Osteoblast (primary cell): ENCODE results near the gene SDF2. TPM values are rescaled to one million over a fixed set of nuclear protein-coding genes. Genes with fewer than 3 reads are reported as not detected.

Experiments
- DNase-seq: peaks from one replicate; pipeline ENCODE4 v3.0.0; 2011; ENCODE audit warnings: low spot score, mixed read lengths; ENCODE audit not compliant: insufficient read length; ENCODE audit errors: missing footprints
- H2AFZ ChIP-seq: 2 replicates; pipeline ENCODE4 v1.6.0; 2011; ENCODE audit warnings: mild to moderate bottlenecking, low read length
- H3K27ac ChIP-seq: 2 replicates; pipeline ENCODE4 v1.5.1; 2011; ENCODE audit warnings: mild to moderate bottlenecking, low read depth, low read length, moderate library complexity
- H3K27me3 ChIP-seq: 2 replicates; pipeline ENCODE4 v1.6.0; 2012; ENCODE audit warnings: mild to moderate bottlenecking, control low read depth, inconsistent platforms, low read length, moderate library complexity; ENCODE audit not compliant: insufficient read depth
- H3K36me3 ChIP-seq: 2 replicates; pipeline ENCODE4 v1.5.1; 2011; ENCODE audit warnings: mild to moderate bottlenecking, low read length, control low read depth, moderate library complexity; ENCODE audit not compliant: insufficient read depth
- H3K4me1 ChIP-seq: 2 replicates; pipeline ENCODE4 v1.5.1; 2011; ENCODE audit warnings: mild to moderate bottlenecking, low read length, control low read depth, moderate library complexity; ENCODE audit not compliant: insufficient read depth
- H3K4me2 ChIP-seq: 2 replicates; pipeline ENCODE4 v1.6.0; 2011; ENCODE audit warnings: mild to moderate bottlenecking, low read length; ENCODE audit not compliant: insufficient read depth
- H3K4me3 ChIP-seq: fragments of 200-600 bp; sonication (generic); 3 replicates; pipeline ENCODE4 v1.5.1; 2012; ENCODE audit warnings: mild to moderate bottlenecking, low read length, inconsistent platforms; ENCODE audit not compliant: insufficient read depth
- H3K79me2 ChIP-seq: 2 replicates; pipeline ENCODE4 v1.6.0; 2012; ENCODE audit warnings: mild to moderate bottlenecking, low read length, control low read depth, inconsistent platforms; ENCODE audit not compliant: insufficient read depth
- H3K9me3 ChIP-seq: 2 replicates; pipeline ENCODE4 v1.5.1; 2011; ENCODE audit warnings: low read depth, low read length, control low read depth
- H4K20me1 ChIP-seq: 2 replicates; pipeline ENCODE4 v1.6.0; 2012; ENCODE audit warnings: mild to moderate bottlenecking, low read length, control low read depth; ENCODE audit not compliant: insufficient read depth
- total RNA-seq: library from RNA; depleted of rRNA; stranded (reverse); fragments of >200 nt; gene quantifications from 2 replicates; pipeline ENCODE4 v1.2.3, GENCODE V29; 2012
- TF ChIP-seq, protein P1 (sequence below): IDR thresholded peaks from 2 replicates; pipeline ENCODE4 v1.5.1; 2011; ENCODE audit warnings: mild to moderate bottlenecking, low read depth, low read length, moderate library complexity; ENCODE audit errors: extremely low read depth

Gene SDF2
- total RNA-seq, 1 donor = 40.9 TPM

DNA sequence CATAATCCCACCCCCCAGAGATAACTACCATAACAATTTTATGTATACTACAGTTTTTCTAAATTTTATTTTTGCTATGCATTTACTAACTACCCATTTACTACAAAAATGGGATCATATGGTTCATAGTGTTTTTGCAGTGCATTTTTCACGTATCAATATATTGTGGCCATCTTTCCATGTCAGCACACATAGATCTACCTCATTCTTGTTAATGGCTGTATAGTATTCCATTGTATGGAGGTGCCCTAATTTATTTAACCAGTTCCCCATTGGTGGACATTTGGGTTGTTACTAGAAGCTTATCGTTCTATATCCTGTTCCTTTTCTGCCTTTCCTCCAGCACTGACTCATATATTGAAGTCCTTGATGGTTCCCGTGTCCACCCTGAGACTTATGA is 27.3 kb upstream of the SDF2 start:
- Histone ChIP-seq H2AFZ (no peak overlapping the region), H3K36me3 (peaks cover 84% of the 10 kb centered on the region), H3K79me2 (no peaks in the 10 kb centered on the region), H3K4me3 (no peak overlapping the region), H3K4me1 (no peaks in the 10 kb centered on the region), H3K4me2 (no peak overlapping the region), H3K27me3 (no peaks in the 10 kb centered on the region), H3K27ac (no peak overlapping the region), H3K9me3 (no peaks in the 10 kb centered on the region), H4K20me1 (peaks cover 2% of the 10 kb centered on the region)
- TF ChIP-seq, protein P1, sequence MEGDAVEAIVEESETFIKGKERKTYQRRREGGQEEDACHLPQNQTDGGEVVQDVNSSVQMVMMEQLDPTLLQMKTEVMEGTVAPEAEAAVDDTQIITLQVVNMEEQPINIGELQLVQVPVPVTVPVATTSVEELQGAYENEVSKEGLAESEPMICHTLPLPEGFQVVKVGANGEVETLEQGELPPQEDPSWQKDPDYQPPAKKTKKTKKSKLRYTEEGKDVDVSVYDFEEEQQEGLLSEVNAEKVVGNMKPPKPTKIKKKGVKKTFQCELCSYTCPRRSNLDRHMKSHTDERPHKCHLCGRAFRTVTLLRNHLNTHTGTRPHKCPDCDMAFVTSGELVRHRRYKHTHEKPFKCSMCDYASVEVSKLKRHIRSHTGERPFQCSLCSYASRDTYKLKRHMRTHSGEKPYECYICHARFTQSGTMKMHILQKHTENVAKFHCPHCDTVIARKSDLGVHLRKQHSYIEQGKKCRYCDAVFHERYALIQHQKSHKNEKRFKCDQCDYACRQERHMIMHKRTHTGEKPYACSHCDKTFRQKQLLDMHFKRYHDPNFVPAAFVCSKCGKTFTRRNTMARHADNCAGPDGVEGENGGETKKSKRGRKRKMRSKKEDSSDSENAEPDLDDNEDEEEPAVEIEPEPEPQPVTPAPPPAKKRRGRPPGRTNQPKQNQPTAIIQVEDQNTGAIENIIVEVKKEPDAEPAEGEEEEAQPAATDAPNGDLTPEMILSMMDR = no peak
- DNase-seq = no peak

DNA sequence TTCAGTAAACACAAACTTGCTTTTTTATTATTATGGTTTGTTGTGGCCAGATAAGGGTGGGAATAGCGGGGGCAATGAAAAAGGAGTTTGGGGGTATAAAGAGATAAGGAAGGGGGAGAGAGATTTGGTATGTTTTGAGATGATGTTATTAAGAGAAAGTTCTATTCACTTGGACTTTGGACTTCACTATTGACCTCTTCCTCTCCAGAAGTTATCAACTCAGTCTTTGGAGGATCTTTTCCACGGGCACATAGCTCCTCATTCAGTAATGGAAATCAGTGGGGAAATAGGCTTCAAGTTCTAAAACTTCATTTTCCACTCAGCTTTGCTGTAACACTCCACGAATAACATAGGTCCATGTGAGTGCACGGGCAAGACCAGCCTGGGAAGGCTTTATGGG is 26.8 kb upstream of the SDF2 start:
- Histone ChIP-seq H3K27ac (no peak overlapping the region), H3K79me2 (no peaks in the 10 kb centered on the region), H2AFZ (no peak overlapping the region), H3K4me1 (no peaks in the 10 kb centered on the region), H3K9me3 (no peaks in the 10 kb centered on the region), H3K4me3 (no peak overlapping the region), H3K4me2 (no peak overlapping the region), H4K20me1 (peaks cover 2% of the 10 kb centered on the region), H3K36me3 (peaks cover 84% of the 10 kb centered on the region), H3K27me3 (no peaks in the 10 kb centered on the region)
- no peak for DNase-seq
- TF ChIP-seq, protein P1 = no peak

DNA sequence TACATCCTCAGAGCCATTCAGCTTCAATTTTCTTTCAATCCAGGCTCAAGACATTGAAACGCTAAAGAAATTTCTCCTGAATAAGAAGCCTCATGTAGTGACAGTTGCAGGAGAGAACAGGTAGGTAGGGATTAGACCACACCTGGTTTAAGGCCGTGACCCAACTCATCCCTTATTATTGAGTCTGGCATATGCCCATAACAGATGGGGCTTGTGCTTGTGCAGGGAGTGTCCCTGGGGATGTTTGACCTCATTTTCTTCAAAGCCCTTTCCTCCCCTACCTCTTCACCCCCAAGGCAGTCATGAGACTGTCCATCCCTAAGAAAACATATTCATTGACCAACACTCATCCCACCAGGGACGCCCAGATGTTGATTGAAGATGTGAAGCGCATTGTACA is 24.6 kb upstream of the SDF2 start:
- peaks cover 97% of the 10 kb centered on the region for H3K36me3 ChIP-seq
- H3K4me1 ChIP-seq = no peaks in the 10 kb centered on the region
- DNase-seq = no peak
- H4K20me1 ChIP-seq = peaks cover 2% of the 10 kb centered on the region
- TF ChIP-seq, protein P1 = no peak
- no peak overlapping the region for H2AFZ ChIP-seq
- no peaks in the 10 kb centered on the region for H3K79me2 ChIP-seq
- no peaks in the 10 kb centered on the region for H3K27me3 ChIP-seq
- no peak overlapping the region for H3K27ac ChIP-seq
- H3K9me3 ChIP-seq = no peaks in the 10 kb centered on the region
- H3K4me3 ChIP-seq = no peak overlapping the region
- H3K4me2 ChIP-seq = no peak overlapping the region

DNA sequence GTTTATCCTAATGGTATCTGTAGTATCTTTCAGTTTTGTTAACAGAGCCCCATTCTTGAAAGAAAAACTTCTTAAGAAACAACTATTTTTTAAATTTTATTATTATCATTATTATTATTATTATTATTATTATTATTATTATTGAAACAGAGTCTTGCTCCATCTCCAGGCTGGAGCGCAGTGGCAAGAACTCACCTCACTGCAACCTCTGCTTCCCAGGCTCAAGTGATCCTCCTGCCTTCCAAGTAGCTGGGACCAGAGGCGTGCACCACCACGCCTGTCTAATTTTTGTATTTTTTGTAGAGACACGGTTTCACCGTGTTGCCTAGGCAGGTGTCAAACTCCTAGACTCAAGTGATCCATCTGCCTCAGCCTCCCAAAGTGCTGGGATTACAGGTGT is 23.7 kb upstream of the SDF2 start:
- H3K4me2 ChIP-seq = no peak overlapping the region
- TF ChIP-seq, protein P1 = no peak
- no peaks in the 10 kb centered on the region for H3K27me3 ChIP-seq

More for the DNA sequence above, 23.7 kb upstream of the SDF2 start:
- H3K36me3 ChIP-seq = peaks cover 97% of the 10 kb centered on the region
- no peak overlapping the region for H2AFZ ChIP-seq
- no peak overlapping the region for H3K27ac ChIP-seq
- no peaks in the 10 kb centered on the region for H3K4me1 ChIP-seq
- DNase-seq = no peak
- no peaks in the 10 kb centered on the region for H3K9me3 ChIP-seq
- H3K79me2 ChIP-seq = no peaks in the 10 kb centered on the region
- H3K4me3 ChIP-seq = no peak overlapping the region
- peaks cover 2% of the 10 kb centered on the region for H4K20me1 ChIP-seq
